ENCODE measurements around the gene STUB1.

Gene STUB1

GRCh38 chr16:698911-699671 lies 18.9 kb downstream of the STUB1 start:
- Mint-ChIP-seq H3K4me1 (no peaks in the 10 kb centered on the region), H3K27ac (no peak overlapping the region), H3K27me3 (ENCODE audit: low read depth) (peaks cover 91% of the 10 kb centered on the region), H3K9me3 (no peaks in the 10 kb centered on the region), H3K36me3 (ENCODE audit: low read depth) (no peaks in the 10 kb centered on the region), H3K4me3 (no peak overlapping the region)
- TF ChIP-seq CTCF (IDR thresholded peaks at IDR 0.05; ENCODE audit: unreplicated experiment in 3 of 3): no peak

- no peaks in the 10 kb centered on the region for H3K9me3 Mint-ChIP-seq
Observed at GRCh38 chr16:700684-701584, 20.7 kb downstream of the STUB1 start.

GRCh38 chr16:702341-702740 lies 22.1 kb downstream of the STUB1 start:
- no peak for TF ChIP-seq CTCF (IDR thresholded peaks at IDR 0.05; ENCODE audit: unreplicated experiment in 3 of 3)
- Mint-ChIP-seq H3K36me3 (ENCODE audit: low read depth) (no peaks in the 10 kb centered on the region), H3K4me3 (peak overlapping the region in 1 of 3 experiments; percentile 15), H3K27ac (no peak overlapping the region), H3K27me3 (ENCODE audit: low read depth) (peaks cover 86% of the 10 kb centered on the region), H3K9me3 (no peaks in the 10 kb centered on the region), H3K4me1 (no peaks in the 10 kb centered on the region)

More at GRCh38 chr16:700684-701584, 20.7 kb downstream of the STUB1 start:
- Mint-ChIP-seq H3K4me1 (no peaks in the 10 kb centered on the region), H3K36me3 (ENCODE audit: low read depth) (no peaks in the 10 kb centered on the region), H3K27ac (no peak overlapping the region), H3K27me3 (ENCODE audit: low read depth) (peaks cover 86% of the 10 kb centered on the region), H3K4me3 (no peak overlapping the region)
- no peak for TF ChIP-seq CTCF (IDR thresholded peaks at IDR 0.05; ENCODE audit: unreplicated experiment in 3 of 3)

GRCh38 chr16:703406-703805 lies 23.2 kb downstream of the STUB1 start:
- no peaks in the 10 kb centered on the region for H3K9me3 Mint-ChIP-seq
- no peak overlapping the region for H3K4me3 Mint-ChIP-seq
- TF ChIP-seq CTCF (IDR thresholded peaks at IDR 0.05; ENCODE audit: unreplicated experiment in 3 of 3): no peak
- peaks cover 84% of the 10 kb centered on the region for H3K27me3 Mint-ChIP-seq (ENCODE audit: low read depth)
- H3K27ac Mint-ChIP-seq: no peak overlapping the region
- no peaks in the 10 kb centered on the region for H3K4me1 Mint-ChIP-seq
- no peaks in the 10 kb centered on the region for H3K36me3 Mint-ChIP-seq (ENCODE audit: low read depth)

GRCh38 chr16:704047-704446 lies 23.8 kb downstream of the STUB1 start:
- Mint-ChIP-seq H3K4me3 (no peak overlapping the region), H3K36me3 (ENCODE audit: low read depth) (no peaks in the 10 kb centered on the region), H3K27ac (no peak overlapping the region), H3K9me3 (no peaks in the 10 kb centered on the region), H3K4me1 (no peaks in the 10 kb centered on the region), H3K27me3 (ENCODE audit: low read depth) (peaks cover 84% of the 10 kb centered on the region)
- no peak for TF ChIP-seq CTCF (IDR thresholded peaks at IDR 0.05; ENCODE audit: unreplicated experiment in 3 of 3)
